ENCODE results near the gene MAFG.

- TF ChIP-seq EZH2 (IDR thresholded peaks at IDR 0.05) (no peak), CTCF (IDR thresholded peaks at IDR 0.05) (no peak), EZH2phosphoT487 (IDR thresholded peaks at IDR 0.05) (no peak)
Observed at GRCh38 chr17:81931189-81931556, 3.6 kb upstream of the MAFG start.
